Ishikawa (cell line): Measurements from ENCODE around the gene CTXN1.

Source experiments
- CEBPB ChIP-seq: IDR thresholded peaks from 2 replicates; pipeline ENCODE4 v1.6.1; 2012
- CREB1 ChIP-seq: IDR thresholded peaks from 2 replicates; pipeline ENCODE4 v1.6.1; 2012; ENCODE audit warnings: low read depth
- EGR1 ChIP-seq: IDR thresholded peaks from 2 replicates; pipeline ENCODE4 v1.6.1; 2012
- EP300 ChIP-seq: IDR thresholded peaks from 2 replicates; pipeline ENCODE4 v1.6.1; 2012; ENCODE audit warnings: borderline replicate concordance
- FOXM1 ChIP-seq: IDR thresholded peaks from 2 replicates; pipeline ENCODE4 v1.6.1; 2012; ENCODE audit warnings: low read depth, borderline replicate concordance
- MAX ChIP-seq: IDR thresholded peaks from 2 replicates; pipeline ENCODE4 v1.6.1; 2012
- NFIC ChIP-seq: IDR thresholded peaks from 2 replicates; pipeline ENCODE4 v1.6.1; 2012
- RAD21 ChIP-seq: IDR thresholded peaks from 2 replicates; pipeline ENCODE4 v1.6.1; 2012; ENCODE audit warnings: low read depth
- REST ChIP-seq: IDR thresholded peaks from 2 replicates; pipeline ENCODE4 v1.6.1; 2012; ENCODE audit warnings: low read depth, mild to moderate bottlenecking
- TAF1 ChIP-seq: IDR thresholded peaks from 2 replicates; pipeline ENCODE4 v1.6.1; 2012; ENCODE audit warnings: low read depth, mild to moderate bottlenecking
- TCF12 ChIP-seq: IDR thresholded peaks from 2 replicates; pipeline ENCODE4 v1.6.1; 2012; ENCODE audit warnings: low read depth
- TEAD4 ChIP-seq: IDR thresholded peaks from 2 replicates; pipeline ENCODE4 v1.6.1; 2012
- USF1 ChIP-seq: IDR thresholded peaks from 2 replicates; pipeline ENCODE4 v1.6.1; 2012
- YY1 ChIP-seq: IDR thresholded peaks from 2 replicates; pipeline ENCODE4 v1.6.1; 2012; ENCODE audit warnings: low read depth
- ZBTB7A ChIP-seq: IDR thresholded peaks from 2 replicates; pipeline ENCODE4 v1.6.1; 2012; ENCODE audit warnings: low read depth

CTXN1 gene

GRCh38 chr19:7924241-7924640, 1.7 kb downstream of the CTXN1 start:
- TF ChIP-seq CREB1 (no peak), TAF1 (no peak), REST (no peak), EP300 (no peak), RAD21 (no peak), EGR1 (no peak), YY1 (no peak), CEBPB (no peak), TCF12 (no peak), USF1 (no peak), NFIC (no peak), FOXM1 (no peak), ZBTB7A (no peak)

GRCh38 chr19:7923295-7924191, 2.4 kb downstream of the CTXN1 start:
- TF ChIP-seq ZBTB7A (no peak), RAD21 (no peak), CREB1 (no peak), EP300 (no peak), FOXM1 (no peak), REST (no peak), TCF12 (no peak), YY1 (no peak), MAX (no peak), TAF1 (no peak), NFIC (no peak)

GRCh38 chr19:7922836-7923195, 3.1 kb downstream of the CTXN1 start:
- TF ChIP-seq CEBPB (no peak), EP300 (no peak), USF1 (no peak), RAD21 (no peak), EGR1 (no peak), TCF12 (no peak), TEAD4 (no peak), ZBTB7A (no peak), FOXM1 (no peak), MAX (no peak), TAF1 (no peak), YY1 (no peak), CREB1 (no peak), NFIC (no peak), REST (no peak)

GRCh38 chr19:7921967-7922835, 3.7 kb downstream of the CTXN1 start:
- TF ChIP-seq NFIC (no peak), CREB1 (no peak), FOXM1 (no peak)
